Astrocyte of the spinal cord (primary cell): ENCODE data around the gene GAA.

Source experiments
- DNase-seq: peaks from one replicate; pipeline ENCODE4 v3.0.0; 2011; ENCODE audit warnings: low read depth, low spot score
- H3K4me3 ChIP-seq: 2 replicates; pipeline ENCODE4 v1.5.1; 2011; ENCODE audit warnings: low read depth, mild to moderate bottlenecking, low read length, moderate library complexity
- in situ Hi-C: cut with HindIII; loops from 2 replicates; pipeline ENCODE4 v1.10.0; 2017; ENCODE audit warnings: low sequenced_read_pairs
- TF ChIP-seq, protein P1 (sequence below): IDR thresholded peaks from 2 replicates; pipeline ENCODE4 v1.5.1; 2012; ENCODE audit warnings: low read depth, mild to moderate bottlenecking, low read length, inconsistent platforms

Gene GAA

DNA sequence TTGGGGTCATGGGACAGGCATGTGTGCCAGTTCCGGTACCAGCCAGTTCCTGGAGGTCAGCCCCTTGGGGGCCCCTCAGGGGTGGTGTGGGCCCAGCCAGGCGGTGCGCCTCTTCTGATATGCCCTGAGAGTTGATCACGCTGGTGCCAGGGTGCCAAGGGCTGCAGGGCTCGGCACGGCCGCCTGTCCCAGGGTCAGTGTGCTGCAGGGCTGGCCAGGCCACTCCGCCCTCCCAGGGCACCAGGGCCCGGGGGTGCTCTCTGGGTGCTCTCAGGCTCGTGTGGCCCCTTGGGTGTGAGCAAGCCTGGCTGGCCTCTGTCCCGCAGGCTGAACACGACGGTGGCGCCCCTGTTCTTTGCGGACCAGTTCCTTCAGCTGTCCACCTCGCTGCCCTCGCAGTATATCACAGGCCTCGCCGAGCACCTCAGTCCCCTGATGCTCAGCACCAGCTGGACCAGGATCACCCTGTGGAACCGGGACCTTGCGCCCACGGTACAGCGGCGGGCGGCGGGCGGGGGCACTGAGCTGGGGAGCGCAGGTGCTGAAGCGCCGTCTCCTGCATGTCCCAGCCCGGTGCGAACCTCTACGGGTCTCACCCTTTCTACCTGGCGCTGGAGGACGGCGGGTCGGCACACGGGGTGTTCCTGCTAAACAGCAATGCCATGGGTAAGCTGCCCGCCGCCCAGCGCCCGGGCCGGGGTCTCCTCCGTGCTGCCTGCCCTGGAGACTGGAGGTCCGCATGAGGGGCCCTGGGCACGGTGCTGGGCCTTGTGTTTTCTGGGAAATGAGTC is 6.0 kb downstream of the GAA start:
- DNase-seq, result no peak
- in situ Hi-C loops, result no loop called here
- H3K4me3 ChIP-seq, result no peak overlapping the region
- TF ChIP-seq, protein P1, sequence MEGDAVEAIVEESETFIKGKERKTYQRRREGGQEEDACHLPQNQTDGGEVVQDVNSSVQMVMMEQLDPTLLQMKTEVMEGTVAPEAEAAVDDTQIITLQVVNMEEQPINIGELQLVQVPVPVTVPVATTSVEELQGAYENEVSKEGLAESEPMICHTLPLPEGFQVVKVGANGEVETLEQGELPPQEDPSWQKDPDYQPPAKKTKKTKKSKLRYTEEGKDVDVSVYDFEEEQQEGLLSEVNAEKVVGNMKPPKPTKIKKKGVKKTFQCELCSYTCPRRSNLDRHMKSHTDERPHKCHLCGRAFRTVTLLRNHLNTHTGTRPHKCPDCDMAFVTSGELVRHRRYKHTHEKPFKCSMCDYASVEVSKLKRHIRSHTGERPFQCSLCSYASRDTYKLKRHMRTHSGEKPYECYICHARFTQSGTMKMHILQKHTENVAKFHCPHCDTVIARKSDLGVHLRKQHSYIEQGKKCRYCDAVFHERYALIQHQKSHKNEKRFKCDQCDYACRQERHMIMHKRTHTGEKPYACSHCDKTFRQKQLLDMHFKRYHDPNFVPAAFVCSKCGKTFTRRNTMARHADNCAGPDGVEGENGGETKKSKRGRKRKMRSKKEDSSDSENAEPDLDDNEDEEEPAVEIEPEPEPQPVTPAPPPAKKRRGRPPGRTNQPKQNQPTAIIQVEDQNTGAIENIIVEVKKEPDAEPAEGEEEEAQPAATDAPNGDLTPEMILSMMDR, result no peak

DNA sequence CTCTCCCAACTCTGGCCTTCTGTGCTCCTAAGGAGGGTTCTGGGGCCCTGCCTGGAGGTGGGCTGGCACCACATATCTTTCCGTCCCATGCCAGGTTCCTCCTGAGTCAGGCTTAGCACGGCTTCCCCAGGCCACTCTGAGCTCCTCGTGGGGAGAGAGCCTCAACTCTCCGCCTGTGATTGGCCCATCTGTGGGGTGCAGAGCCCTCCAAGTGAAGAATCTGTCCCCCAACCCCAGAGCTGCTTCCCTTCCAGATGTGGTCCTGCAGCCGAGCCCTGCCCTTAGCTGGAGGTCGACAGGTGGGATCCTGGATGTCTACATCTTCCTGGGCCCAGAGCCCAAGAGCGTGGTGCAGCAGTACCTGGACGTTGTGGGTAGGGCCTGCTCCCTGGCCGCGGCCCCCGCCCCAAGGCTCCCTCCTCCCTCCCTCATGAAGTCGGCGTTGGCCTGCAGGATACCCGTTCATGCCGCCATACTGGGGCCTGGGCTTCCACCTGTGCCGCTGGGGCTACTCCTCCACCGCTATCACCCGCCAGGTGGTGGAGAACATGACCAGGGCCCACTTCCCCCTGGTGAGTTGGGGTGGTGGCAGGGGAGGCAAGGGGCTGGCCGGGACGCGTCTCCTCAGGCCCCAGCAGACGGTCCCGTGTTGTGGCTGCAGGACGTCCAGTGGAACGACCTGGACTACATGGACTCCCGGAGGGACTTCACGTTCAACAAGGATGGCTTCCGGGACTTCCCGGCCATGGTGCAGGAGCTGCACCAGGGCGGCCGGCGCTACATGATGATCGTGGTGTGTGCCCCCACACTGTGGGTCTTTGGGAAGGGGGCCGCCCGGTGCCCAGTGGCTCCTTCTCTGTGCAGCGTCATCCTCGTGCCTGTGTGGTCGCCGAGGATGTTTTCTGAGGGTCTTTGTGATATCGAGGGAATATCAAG is 6.9 kb downstream of the GAA start:
- DNase-seq, result no peak
- no peak overlapping the region for H3K4me3 ChIP-seq
- in situ Hi-C loops, result no loop called here
- TF ChIP-seq, protein P1, result no peak

DNA sequence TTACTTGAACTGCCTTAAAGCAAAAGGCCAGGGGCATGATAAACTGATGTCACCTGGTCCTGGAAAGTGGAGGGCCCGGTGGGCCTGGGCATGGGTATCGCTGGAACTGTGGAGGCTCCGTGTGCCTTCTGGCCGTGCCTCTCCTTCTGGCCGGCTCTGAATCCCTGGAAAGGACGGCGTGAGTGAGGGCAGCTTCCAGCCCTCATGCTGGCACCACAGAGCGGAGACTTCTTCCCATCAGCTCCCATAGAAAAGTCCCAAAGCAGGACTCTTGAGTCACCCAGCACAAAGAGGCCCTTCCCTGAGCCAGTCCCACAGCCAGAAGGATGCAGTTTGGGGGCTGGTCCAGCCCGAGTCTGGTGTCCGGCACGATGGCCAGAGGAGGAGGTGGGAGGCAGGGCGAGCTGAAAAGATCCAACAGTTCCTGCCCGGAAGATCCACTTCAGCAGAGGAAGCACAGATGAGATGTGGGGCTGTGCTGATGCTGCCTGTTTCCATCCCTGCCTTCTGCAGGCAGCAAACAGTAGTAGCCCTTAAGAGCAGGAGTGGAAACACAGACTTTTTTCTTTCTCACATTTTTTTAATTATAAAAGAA is 7.8 kb downstream of the GAA start:
- in situ Hi-C loops, result no loop called here
- H3K4me3 ChIP-seq, result no peak overlapping the region
- TF ChIP-seq, protein P1, result no peak
- no peak for DNase-seq

DNA sequence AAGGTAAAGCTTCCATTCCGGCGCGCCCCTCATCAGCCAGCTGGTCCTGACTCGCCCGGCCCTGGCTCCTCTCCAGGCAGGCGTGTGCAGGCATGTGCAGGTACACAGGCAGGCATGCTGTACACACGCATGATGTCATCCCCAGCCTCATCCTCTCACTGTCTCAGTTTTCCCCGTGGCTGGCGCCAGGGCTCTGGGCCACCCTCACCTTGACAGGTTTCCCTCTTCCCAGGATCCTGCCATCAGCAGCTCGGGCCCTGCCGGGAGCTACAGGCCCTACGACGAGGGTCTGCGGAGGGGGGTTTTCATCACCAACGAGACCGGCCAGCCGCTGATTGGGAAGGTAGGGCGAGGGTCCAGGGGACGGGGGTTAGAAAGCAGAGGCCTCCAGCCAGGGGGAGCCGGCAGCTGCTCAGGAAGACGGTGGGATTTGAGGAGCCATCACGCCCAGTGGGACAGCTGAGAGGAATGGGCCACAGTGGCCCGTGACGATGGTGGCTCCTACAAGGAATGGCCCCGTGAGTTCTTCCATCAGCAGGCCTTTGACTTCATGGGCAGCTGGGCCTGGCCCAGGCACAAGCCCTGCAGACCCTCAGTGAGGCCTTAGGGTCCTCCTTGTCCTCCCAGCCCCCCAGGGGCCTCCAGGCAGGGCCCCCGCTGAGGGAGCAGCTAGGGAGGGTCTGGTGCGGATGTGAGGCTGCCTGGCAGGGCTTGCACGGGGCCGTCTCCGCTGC is 8.5 kb downstream of the GAA start:
- TF ChIP-seq, protein P1, result no peak
- in situ Hi-C loops, result no loop called here
- no peak overlapping the region for H3K4me3 ChIP-seq
- DNase-seq, result no peak

DNA sequence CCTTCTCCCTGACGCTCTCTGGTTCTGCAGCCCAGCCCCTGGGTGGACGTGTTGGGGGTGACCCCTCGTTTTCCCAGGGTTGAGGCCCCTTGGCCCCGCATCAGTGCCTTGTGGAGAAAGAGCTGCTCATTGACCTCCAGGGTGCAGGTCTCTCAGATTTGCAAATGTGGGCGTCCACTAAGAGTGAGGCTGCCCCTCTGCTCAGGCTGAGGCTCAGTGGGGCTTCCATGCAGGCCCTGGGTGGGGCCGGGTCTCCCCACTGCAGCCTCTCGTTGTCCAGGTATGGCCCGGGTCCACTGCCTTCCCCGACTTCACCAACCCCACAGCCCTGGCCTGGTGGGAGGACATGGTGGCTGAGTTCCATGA is 9.0 kb downstream of the GAA start:
- in situ Hi-C loops, result no loop called here
- no peak for DNase-seq
- TF ChIP-seq, protein P1, result no peak
- no peak overlapping the region for H3K4me3 ChIP-seq
